HG03108 (cell line): ENCODE results near the gene OVAAL.

Source experiments
- ATAC-seq: cut with Tn5 transposase; IDR thresholded peaks from one replicate; pipeline ENCODE4 v1.9.1; 2021; ENCODE audit warnings: moderate library complexity; ENCODE audit not compliant: unreplicated experiment

The OVAAL gene

GRCh38 chr1:180558664-180559063 is at the start of gene OVAAL:
Gene OVAAL, plus strand, starts transcription at chr1:180558964.
- ATAC-seq = no peak

- ATAC-seq = no peak
Measured at GRCh38 chr1:180510882-180511281, 47.9 kb upstream of the OVAAL start.

- no peak for ATAC-seq
Measured at GRCh38 chr1:180513531-180513930, 45.2 kb upstream of the OVAAL start.

GRCh38 chr1:180515364-180515763 is 43.4 kb upstream of the OVAAL start:
- no peak for ATAC-seq

GRCh38 chr1:180515857-180516388 is 42.8 kb upstream of the OVAAL start:
- ATAC-seq = peak; percentile 91

- ATAC-seq = no peak
Measured at GRCh38 chr1:180519846-180520245, 38.9 kb upstream of the OVAAL start.

GRCh38 chr1:180521474-180522212 is 37.1 kb upstream of the OVAAL start:
- no peak for ATAC-seq

GRCh38 chr1:180522213-180522515 is 36.6 kb upstream of the OVAAL start:
- no peak for ATAC-seq

GRCh38 chr1:180524160-180524914 is 34.4 kb upstream of the OVAAL start:
- ATAC-seq = no peak

- ATAC-seq = no peak
Measured at GRCh38 chr1:180524915-180525714, 33.6 kb upstream of the OVAAL start.

- no peak for ATAC-seq
Measured at GRCh38 chr1:180525715-180526039, 33.1 kb upstream of the OVAAL start.

GRCh38 chr1:180527101-180527669 is 31.6 kb upstream of the OVAAL start:
- no peak for ATAC-seq

GRCh38 chr1:180528868-180529470 is 29.8 kb upstream of the OVAAL start:
- no peak for ATAC-seq

GRCh38 chr1:180530501-180530900 is 28.3 kb upstream of the OVAAL start:
- ATAC-seq = no peak

GRCh38 chr1:180532854-180533253 is 25.9 kb upstream of the OVAAL start:
- no peak for ATAC-seq

- no peak for ATAC-seq
Measured at GRCh38 chr1:180533266-180533987, 25.3 kb upstream of the OVAAL start.

- no peak for ATAC-seq
Measured at GRCh38 chr1:180534214-180534613, 24.6 kb upstream of the OVAAL start.

- no peak for ATAC-seq
Measured at GRCh38 chr1:180535418-180535999, 23.3 kb upstream of the OVAAL start.

- no peak for ATAC-seq
Measured at GRCh38 chr1:180536821-180537372, 21.9 kb upstream of the OVAAL start.

GRCh38 chr1:180539136-180539535 is 19.6 kb upstream of the OVAAL start:
- no peak for ATAC-seq
